Fibroblast of skin of right quadriceps (primary cell): Measurements from ENCODE around the gene PAPPA2.
"Not testable (repeated sequence)": the region's sequence is repeated elsewhere in the genome, so short reads cannot be mapped to it uniquely, and the experiment has no call there.

ENCODE experiments used
- DNase-seq: peaks from one replicate; pipeline ENCODE4 v3.0.0-alpha.2; 2013

The PAPPA2 gene

GRCh38 chr1:176612791-176613190, 149.8 kb downstream of the PAPPA2 start:
- DNase-seq: no peak

GRCh38 chr1:176617881-176618280, 154.9 kb downstream of the PAPPA2 start:
- DNase-seq: peak; percentile 71

GRCh38 chr1:176619261-176619660, 156.3 kb downstream of the PAPPA2 start:
- no peak for DNase-seq

GRCh38 chr1:176625365-176625764, 162.4 kb downstream of the PAPPA2 start:
- no peak for DNase-seq

GRCh38 chr1:176626572-176627061, 163.6 kb downstream of the PAPPA2 start:
- no peak for DNase-seq

GRCh38 chr1:176628775-176629174, 165.8 kb downstream of the PAPPA2 start:
- no peak for DNase-seq

GRCh38 chr1:176634733-176635132, 171.8 kb downstream of the PAPPA2 start:
- not testable (repeated sequence) for DNase-seq

GRCh38 chr1:176638713-176639526, 175.9 kb downstream of the PAPPA2 start:
- DNase-seq: no peak

GRCh38 chr1:176643536-176643935, 180.6 kb downstream of the PAPPA2 start:
- DNase-seq: peak; percentile 77

- no peak for DNase-seq
Measured at GRCh38 chr1:176648556-176648955, 185.6 kb downstream of the PAPPA2 start.

- peak; percentile 96 for DNase-seq
Measured at GRCh38 chr1:176656257-176656995, 193.5 kb downstream of the PAPPA2 start.

- DNase-seq: no peak
Measured at GRCh38 chr1:176669782-176670181, 206.8 kb downstream of the PAPPA2 start.

- no peak for DNase-seq
Measured at GRCh38 chr1:176670853-176671252, 207.9 kb downstream of the PAPPA2 start.

- no peak for DNase-seq
Measured at GRCh38 chr1:176682830-176683535, 220.0 kb downstream of the PAPPA2 start.

GRCh38 chr1:176691251-176692228, 228.6 kb downstream of the PAPPA2 start:
- DNase-seq: peak; percentile 54

- no peak for DNase-seq
Measured at GRCh38 chr1:176692431-176692830, 229.5 kb downstream of the PAPPA2 start.

- DNase-seq: no peak
Measured at GRCh38 chr1:176692988-176693696, 230.2 kb downstream of the PAPPA2 start.

GRCh38 chr1:176693697-176694329, 230.8 kb downstream of the PAPPA2 start:
- DNase-seq: peak; percentile 2

- no peak for DNase-seq
Measured at GRCh38 chr1:176694713-176695112, 231.7 kb downstream of the PAPPA2 start.

GRCh38 chr1:176696109-176696508, 233.1 kb downstream of the PAPPA2 start:
- DNase-seq: peak; percentile 64

- no peak for DNase-seq
Measured at GRCh38 chr1:176696689-176697088, 233.7 kb downstream of the PAPPA2 start.
